SK-N-SH (cell line): Measurements from ENCODE around the gene SMARCC2. TPM values are rescaled to one million over a fixed set of nuclear protein-coding genes. Genes with fewer than 3 reads are reported as not detected.

Source experiments
- CTCF ChIA-PET: fragments of 300-600, 350-600 bp; formaldehyde crosslinking; extraction: SDS; loops from one replicate; lab custom pipeline; 2021; lab: Yijun Ruan, JAX
- POLR2A ChIA-PET: fragments of 350-600 bp; sonication (Branson Sonifier 250); formaldehyde crosslinking; extraction: SDS; loops from one replicate; lab custom pipeline; 2020; ENCODE audit warnings: antibody characterized with exemption, inconsistent platforms; lab: Yijun Ruan, JAX
- DNase-seq: peaks from one replicate; pipeline ENCODE4 v3.0.0; 2012
- H2AFZ ChIP-seq: fragments of 200-600 bp; sonication (generic); 2 replicates; pipeline ENCODE4 v1.8.1; 2016; ENCODE audit warnings: antibody characterized with exemption, mild to moderate bottlenecking, low read depth
- H3F3A ChIP-seq: fragments of 200-600 bp; sonication (generic); replicated peaks from 2 replicates; pipeline ENCODE3; 2016; ENCODE audit warnings: antibody characterized with exemption, mild to moderate bottlenecking; ENCODE audit not compliant: insufficient read depth
- H3K27ac ChIP-seq, 2 experiments: fragments of 200-500 bp in 1 of 2; fragments of 200-600 bp in 1 of 2; sonication (Bioruptor generic) in 1 of 2; sonication (generic), shearing (Covaris generic) in 1 of 2; 2 replicates each; pipeline versions ENCODE4 v1.5.1 to v1.6.1; 2014 to 2016; ENCODE audit warnings: low read depth in 2 of 2, inconsistent platforms in 1 of 2, low read length in 1 of 2, mild to moderate bottlenecking in 1 of 2, mixed read lengths in 1 of 2
- H3K27me3 ChIP-seq: fragments of 200-600 bp; sonication (generic), shearing (Covaris generic); 2 replicates; pipeline ENCODE4 v1.6.1; 2016; ENCODE audit warnings: mixed run types; ENCODE audit not compliant: insufficient read depth
- H3K36me3 ChIP-seq, 2 experiments: fragments of 200-500 bp in 1 of 2; fragments of 200-600 bp in 1 of 2; sonication (Bioruptor generic) in 1 of 2; sonication (generic) in 1 of 2; replicated peaks in 1 of 2; 2 replicates each; pipeline versions ENCODE3 to v1.5.1; 2014 to 2016; ENCODE audit warnings: low read length in 1 of 2, mild to moderate bottlenecking in 1 of 2; ENCODE audit not compliant: insufficient read depth in 2 of 2, control insufficient read depth in 1 of 2
- H3K4me1 ChIP-seq, 2 experiments: fragments of 200-500 bp in 1 of 2; fragments of 200-600 bp in 1 of 2; sonication (Bioruptor generic) in 1 of 2; sonication (generic), shearing (Covaris generic) in 1 of 2; 2 replicates each; pipeline versions ENCODE4 v1.5.1 to v1.6.1; 2014 to 2016; ENCODE audit warnings: low read depth in 1 of 2, low read length in 1 of 2, mixed run types in 1 of 2; ENCODE audit not compliant: insufficient read depth in 2 of 2, control insufficient read depth in 1 of 2
- H3K4me2 ChIP-seq: fragments of 200-600 bp; sonication (generic), shearing (Covaris generic); 2 replicates; pipeline ENCODE4 v1.6.1; 2017; ENCODE audit warnings: mixed run types
- H3K4me3 ChIP-seq, 2 experiments: fragments of 200-500 bp in 1 of 2; fragments of 200-600 bp in 1 of 2; sonication (Bioruptor generic) in 1 of 2; sonication (generic), shearing (Covaris generic) in 1 of 2; 2 replicates each; pipeline versions ENCODE4 v1.5.1 to v1.8.1; 2014 to 2016; ENCODE audit warnings: low read depth in 2 of 2, inconsistent platforms in 1 of 2, low read length in 1 of 2, mild to moderate bottlenecking in 1 of 2, mixed read lengths in 1 of 2, moderate library complexity in 1 of 2
- H3K79me2 ChIP-seq: fragments of 200-600 bp; sonication (generic); 2 replicates; pipeline ENCODE4 v1.8.1; 2017; ENCODE audit warnings: mild to moderate bottlenecking; ENCODE audit not compliant: insufficient read depth
- H3K9ac ChIP-seq: fragments of 200-600 bp; sonication (generic); 2 replicates; pipeline ENCODE4 v1.6.1; 2017; ENCODE audit warnings: mixed run types
- H3K9me2 ChIP-seq: fragments of 200-600 bp; sonication (generic); 2 replicates; pipeline ENCODE4 v1.6.1; 2017; ENCODE audit warnings: mixed run types
- H3K9me3 ChIP-seq: fragments of 200-600 bp; sonication (generic); 2 replicates; pipeline ENCODE4 v1.6.1; 2017; ENCODE audit warnings: mixed run types, mild to moderate bottlenecking, moderate library complexity
- H4K20me1 ChIP-seq: fragments of 200-600 bp; sonication (generic); 2 replicates; pipeline ENCODE4 v1.6.1; 2017; ENCODE audit warnings: mild to moderate bottlenecking, mixed run types; ENCODE audit not compliant: insufficient read depth
- EZH2phosphoT487 ChIP-seq: fragments of 200-600 bp; sonication (generic); IDR thresholded peaks from 2 replicates; pipeline ENCODE4 v1.6.1; 2017; ENCODE audit warnings: low read depth, mixed run types, mild to moderate bottlenecking, antibody characterized with exemption, moderate library complexity, borderline replicate concordance
- FOSL2 ChIP-seq: IDR thresholded peaks from 2 replicates; pipeline ENCODE4 v1.4.0; 2012; ENCODE audit warnings: low read depth, mild to moderate bottlenecking, moderate library complexity, borderline replicate concordance
- FOXJ3 ChIP-seq: sonication (generic); formaldehyde crosslinking; IDR thresholded peaks from 2 replicates; pipeline ENCODE4 v1.5.1; 2020; ENCODE audit warnings: mild to moderate bottlenecking, missing genetic modification reagents
- FOXM1 ChIP-seq: IDR thresholded peaks from 2 replicates; pipeline ENCODE4 v1.4.0; 2012; ENCODE audit warnings: low read depth, mild to moderate bottlenecking
- GATA2 ChIP-seq: sonication (generic); formaldehyde crosslinking; IDR thresholded peaks from 2 replicates; pipeline ENCODE4 v1.5.0; 2020; ENCODE audit warnings: mild to moderate bottlenecking, missing genetic modification reagents
- JUND ChIP-seq: IDR thresholded peaks from 2 replicates; pipeline ENCODE4 v1.4.0; 2012
- MEF2A ChIP-seq: IDR thresholded peaks from 2 replicates; pipeline ENCODE4 v1.4.0; 2012; ENCODE audit warnings: low read depth, borderline replicate concordance
- MXI1 ChIP-seq: IDR thresholded peaks from 2 replicates; pipeline ENCODE4 v1.6.1; 2012; ENCODE audit warnings: mild to moderate bottlenecking, low read depth, low read length, improper control_type of control experiment
- NRF1 ChIP-seq: IDR thresholded peaks from 2 replicates; pipeline ENCODE4 v1.6.1; 2012; ENCODE audit warnings: low read depth, mild to moderate bottlenecking, low read length
- PBX3 ChIP-seq: IDR thresholded peaks from 2 replicates; pipeline ENCODE4; 2012
- POLR2AphosphoS5 ChIP-seq: IDR thresholded peaks from 2 replicates; pipeline ENCODE4 v1.6.1; 2012; ENCODE audit warnings: low read depth, low read length
- RAD21 ChIP-seq: IDR thresholded peaks from 2 replicates; pipeline ENCODE4 v1.6.1; 2012; ENCODE audit warnings: mild to moderate bottlenecking, low read length
- RFX5 ChIP-seq: IDR thresholded peaks from 2 replicates; pipeline ENCODE4 v1.6.1; 2012; ENCODE audit warnings: mild to moderate bottlenecking, improper control_type of control experiment, low read length
- SIN3A ChIP-seq: IDR thresholded peaks from 2 replicates; pipeline ENCODE4 v1.6.1; 2012; ENCODE audit warnings: low read depth, mild to moderate bottlenecking, low read length, moderate library complexity, borderline replicate concordance
- TAF1 ChIP-seq: IDR thresholded peaks from 2 replicates; pipeline ENCODE4 v1.6.1; 2012; ENCODE audit warnings: low read depth, mild to moderate bottlenecking, low read length, moderate library complexity, borderline replicate concordance
- TCF12 ChIP-seq: IDR thresholded peaks from 2 replicates; pipeline ENCODE4 v1.4.0; 2012
- TEAD4 ChIP-seq: IDR thresholded peaks from 2 replicates; pipeline ENCODE4 v1.4.0; 2012; ENCODE audit warnings: mild to moderate bottlenecking, borderline replicate concordance; ENCODE audit not compliant: insufficient read depth
- YY1 ChIP-seq: IDR thresholded peaks from 2 replicates; pipeline ENCODE4 v1.4.0; 2012; ENCODE audit warnings: low read depth, mild to moderate bottlenecking
- WGBS: methylation state at CpG from one replicate; pipeline ENCODE4 v1.1.6; 2017; ENCODE audit warnings: low lambda C conversion rate; 5-methylcytosine and 5-hydroxymethylcytosine counted together
- polyA plus RNA-seq, 3 experiments: library from polyadenylated mRNA; depleted of rRNA; stranded (reverse); fragments of >200 nt; gene quantifications; 2 replicates each; pipeline ENCODE4 v1.2.3, GENCODE V29; 2012
- TF ChIP-seq, protein P1 (sequence below): IDR thresholded peaks from 2 replicates; pipeline ENCODE4 v1.4.0; 2012; ENCODE audit warnings: low read depth, borderline replicate concordance

Gene SMARCC2
- polyA plus RNA-seq, 1 of the 3 experiments (the other 2 are of a cell fraction), result 64.3 TPM

DNA sequence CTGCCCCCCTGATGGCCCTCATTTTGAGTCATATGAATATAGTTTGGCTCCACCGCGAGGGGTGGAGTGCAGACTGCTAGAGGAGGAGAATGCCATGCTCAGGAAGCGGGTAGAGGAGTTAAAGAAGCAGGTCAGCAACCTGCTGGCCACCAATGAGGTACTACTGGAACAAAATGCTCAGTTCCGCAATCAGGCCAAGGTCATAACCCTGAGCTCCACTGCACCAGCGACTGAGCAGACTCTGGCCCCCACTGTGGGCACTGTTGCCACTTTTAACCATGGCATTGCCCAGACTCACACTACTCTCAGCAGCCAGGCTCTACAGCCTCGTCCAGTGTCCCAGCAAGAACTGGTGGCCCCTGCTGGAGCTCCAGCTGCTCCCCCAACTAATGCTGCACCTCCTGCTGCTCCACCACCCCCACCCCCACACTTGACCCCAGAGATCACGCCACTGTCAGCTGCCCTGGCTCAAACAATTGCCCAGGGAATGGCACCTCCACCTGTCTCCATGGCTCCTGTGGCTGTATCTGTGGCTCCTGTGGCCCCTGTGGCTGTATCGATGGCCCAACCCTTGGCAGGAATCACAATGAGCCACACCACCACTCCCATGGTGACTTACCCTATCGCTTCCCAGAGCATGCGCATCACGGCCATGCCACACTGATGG lies 67.9 kb downstream of the SMARCC2 start:
- DNase-seq, result no peak
- no peak overlapping the region for H3K27ac ChIP-seq
- 97% methylated on average over 10 of the region's 11 CpGs for WGBS
- peaks cover 14 to 25% of the 10 kb centered on the region in 2 experiments for H3K36me3 ChIP-seq
- H3F3A ChIP-seq, result peaks cover 39% of the 10 kb centered on the region
- no peaks in the 10 kb centered on the region for H3K27me3 ChIP-seq
- ChIA-PET POLR2A (interaction anchor here (0.6 kb wide), 1 partner anchor 26 kb away, joined by 3 read pairs; no protein-coding TSS in a partner anchor), CTCF (interaction anchor here (0.6 to 16.0 kb wide), 4 partner anchors 30 to 1012 kb away, joined by 3 to 272 read pairs (median 3); partner anchors contain the start of gene SMARCC2)
- H3K4me2 ChIP-seq, result no peak overlapping the region
- no peak overlapping the region for H3K4me3 ChIP-seq
- peaks cover 13 to 19% of the 10 kb centered on the region in 2 experiments for H3K4me1 ChIP-seq
- no peak for TF ChIP-seq PBX3
- TF ChIP-seq SIN3A, result no peak
- TF ChIP-seq NRF1, result no peak
- TF ChIP-seq TAF1, result no peak
- no peak for TF ChIP-seq MXI1
- no peak for TF ChIP-seq TCF12
- TF ChIP-seq RAD21, result no peak
- no peak for TF ChIP-seq MEF2A
- TF ChIP-seq EZH2phosphoT487, result no peak
- TF ChIP-seq GATA2 (CRISPR knock-in tag), result no peak
- TF ChIP-seq TEAD4, result no peak
- TF ChIP-seq FOSL2, result no peak
- TF ChIP-seq RFX5, result no peak
- TF ChIP-seq YY1, result no peak
- no peak for TF ChIP-seq JUND
- no peaks in the 10 kb centered on the region for H3K9me3 ChIP-seq
- H3K9ac ChIP-seq, result no peak overlapping the region
- H4K20me1 ChIP-seq, result peaks cover 3% of the 10 kb centered on the region; the same call in 1 of the 2 replicates
- no peak overlapping the region for H2AFZ ChIP-seq
- H3K9me2 ChIP-seq, result no peaks in the 10 kb centered on the region
- H3K79me2 ChIP-seq, result peaks cover 65% of the 10 kb centered on the region

GRCh38 chr12:56120158-56120846 lies 69.0 kb downstream of the SMARCC2 start:
- H3K9ac ChIP-seq, result no peak overlapping the region
- peak overlapping the region in 1 of 2 experiments; percentile 42; a peak in 1 of 4 replicates for H3K27ac ChIP-seq

More at GRCh38 chr12:56120158-56120846, 69.0 kb downstream of the SMARCC2 start:
- Histone ChIP-seq H3K79me2 (peaks cover 62% of the 10 kb centered on the region), H3K36me3 (peaks cover 11 to 25% of the 10 kb centered on the region in 2 experiments), H3F3A (peaks cover 31% of the 10 kb centered on the region), H3K4me3 (no peak overlapping the region), H3K27me3 (no peaks in the 10 kb centered on the region), H3K4me2 (0 out of 2 replicates have a peak overlapping the region, but pooled peaks have one; percentile 93), H3K9me2 (no peaks in the 10 kb centered on the region), H4K20me1 (peaks cover 3% of the 10 kb centered on the region; the same call in 1 of the 2 replicates), H3K9me3 (no peaks in the 10 kb centered on the region), H3K4me1 (peaks cover 16 to 19% of the 10 kb centered on the region in 2 experiments; a peak in 3 of 4 replicates), H2AFZ (no peak overlapping the region)
- ChIA-PET CTCF (interaction anchor here (0.6 to 16.0 kb wide), 18 partner anchors 8 to 138 kb away, joined by 3 to 272 read pairs (median 5); partner anchors contain the start of genes ANKRD52, ESYT1, MYL6 and MYL6B), POLR2A (interaction anchor here (1.0 to 1.5 kb wide), 4 partner anchors 8 to 70 kb away, joined by 3 to 5 read pairs (median 4); partner anchors contain the start of gene ESYT1)
- 96% methylated on average over 17 of the region's 17 CpGs for WGBS
- TF ChIP-seq FOXJ3 (CRISPR knock-in tag), result no peak
- TF ChIP-seq FOSL2, result peak; percentile 21; the same call in 1 of the 2 replicates
- no peak for TF ChIP-seq GATA2 (CRISPR knock-in tag)
- TF ChIP-seq POLR2AphosphoS5, result no peak
- no peak for TF ChIP-seq EZH2phosphoT487
- no peak for TF ChIP-seq FOXM1
- TF ChIP-seq NRF1, result no peak
- TF ChIP-seq, protein P1, sequence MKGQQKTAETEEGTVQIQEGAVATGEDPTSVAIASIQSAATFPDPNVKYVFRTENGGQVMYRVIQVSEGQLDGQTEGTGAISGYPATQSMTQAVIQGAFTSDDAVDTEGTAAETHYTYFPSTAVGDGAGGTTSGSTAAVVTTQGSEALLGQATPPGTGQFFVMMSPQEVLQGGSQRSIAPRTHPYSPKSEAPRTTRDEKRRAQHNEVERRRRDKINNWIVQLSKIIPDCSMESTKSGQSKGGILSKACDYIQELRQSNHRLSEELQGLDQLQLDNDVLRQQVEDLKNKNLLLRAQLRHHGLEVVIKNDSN, result no peak
- DNase-seq, result no peak
